Vagina (tissue), 2 donors: ENCODE results near the gene ZNF672.

Experiments
- POLR2A ChIP-seq, 2 donors: fragments of 450-650 bp; IDR thresholded peaks; one replicate each; pipeline ENCODE4 v1.6.1; 2017; ENCODE audit warnings: antibody characterized with exemption in 2 of 2, mild to moderate bottlenecking in 2 of 2, moderate library complexity in 2 of 2
- TF ChIP-seq, protein P1 (sequence below), 3 experiments: fragments of 450-650 bp in 2 of 3; fragments of 200-600 bp in 1 of 3; sonication (generic) in 1 of 3; IDR thresholded peaks; one replicate each; pipeline ENCODE4 v1.5.1; 2017 to 2019; ENCODE audit warnings: antibody characterized with exemption in 3 of 3, mild to moderate bottlenecking in 2 of 3, moderate library complexity in 2 of 3

GRCh38 chr1:248805876-248806275 lies 32.1 kb upstream of the ZNF672 start:
- TF ChIP-seq, protein P1, sequence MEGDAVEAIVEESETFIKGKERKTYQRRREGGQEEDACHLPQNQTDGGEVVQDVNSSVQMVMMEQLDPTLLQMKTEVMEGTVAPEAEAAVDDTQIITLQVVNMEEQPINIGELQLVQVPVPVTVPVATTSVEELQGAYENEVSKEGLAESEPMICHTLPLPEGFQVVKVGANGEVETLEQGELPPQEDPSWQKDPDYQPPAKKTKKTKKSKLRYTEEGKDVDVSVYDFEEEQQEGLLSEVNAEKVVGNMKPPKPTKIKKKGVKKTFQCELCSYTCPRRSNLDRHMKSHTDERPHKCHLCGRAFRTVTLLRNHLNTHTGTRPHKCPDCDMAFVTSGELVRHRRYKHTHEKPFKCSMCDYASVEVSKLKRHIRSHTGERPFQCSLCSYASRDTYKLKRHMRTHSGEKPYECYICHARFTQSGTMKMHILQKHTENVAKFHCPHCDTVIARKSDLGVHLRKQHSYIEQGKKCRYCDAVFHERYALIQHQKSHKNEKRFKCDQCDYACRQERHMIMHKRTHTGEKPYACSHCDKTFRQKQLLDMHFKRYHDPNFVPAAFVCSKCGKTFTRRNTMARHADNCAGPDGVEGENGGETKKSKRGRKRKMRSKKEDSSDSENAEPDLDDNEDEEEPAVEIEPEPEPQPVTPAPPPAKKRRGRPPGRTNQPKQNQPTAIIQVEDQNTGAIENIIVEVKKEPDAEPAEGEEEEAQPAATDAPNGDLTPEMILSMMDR (IDR thresholded peaks at IDR 0.05), result no peak
- no peak for TF ChIP-seq POLR2A (IDR thresholded peaks at IDR 0.05)
